ENCODE results near the gene TBX4.
"Not testable (repeated sequence)": the region's sequence is repeated elsewhere in the genome, so short reads cannot be mapped to it uniquely, and the experiment has no call there.

TBX4 gene

DNA sequence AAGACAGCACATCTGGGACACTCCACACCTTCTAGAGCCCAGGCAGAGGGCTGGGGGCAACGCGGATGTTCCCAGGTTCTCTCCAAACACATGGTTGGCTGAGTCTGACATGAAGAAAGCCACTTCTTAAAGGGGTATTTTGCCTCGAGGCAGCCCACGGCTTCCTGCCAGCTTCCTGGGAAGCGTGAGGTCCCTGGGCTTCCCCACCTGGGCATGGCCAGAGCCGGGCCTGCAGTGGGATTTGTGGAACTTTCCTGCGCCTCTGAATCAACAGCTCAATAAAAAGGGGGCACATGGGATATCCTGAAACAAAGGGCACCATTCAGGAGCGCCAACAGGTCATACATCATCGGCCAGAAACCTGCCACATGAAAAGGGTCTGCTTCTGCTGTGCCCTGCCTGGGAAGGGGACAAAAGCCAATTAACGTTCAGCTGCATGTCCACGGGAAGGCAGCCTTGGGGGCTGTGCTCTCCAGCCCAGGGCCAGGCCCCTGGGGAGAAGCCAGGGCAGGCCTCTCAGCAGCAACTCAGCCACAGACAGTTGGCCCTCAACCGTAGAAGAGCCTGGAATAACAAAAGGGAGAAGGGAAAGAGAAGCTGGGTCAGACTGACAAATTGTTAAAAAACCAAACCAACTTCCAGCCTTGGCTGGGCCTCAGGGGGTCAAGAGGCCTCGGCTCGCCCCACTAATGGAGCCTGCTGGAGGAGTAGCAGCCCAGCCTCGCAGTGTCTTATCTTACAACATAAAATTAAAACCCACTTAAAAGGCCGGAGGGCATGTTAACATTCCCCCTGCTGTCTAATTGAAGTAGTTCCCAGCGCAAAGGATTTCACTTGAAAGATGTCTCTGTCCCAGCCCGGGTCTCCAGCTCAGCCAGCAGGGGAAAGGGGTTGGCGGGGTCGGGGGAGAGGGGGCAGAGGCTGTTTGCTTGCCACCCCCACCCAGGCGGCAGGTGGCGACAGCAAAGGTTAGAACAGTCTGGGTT is 34.2 kb downstream of the TBX4 start:
- DNase-seq = no peak

DNA sequence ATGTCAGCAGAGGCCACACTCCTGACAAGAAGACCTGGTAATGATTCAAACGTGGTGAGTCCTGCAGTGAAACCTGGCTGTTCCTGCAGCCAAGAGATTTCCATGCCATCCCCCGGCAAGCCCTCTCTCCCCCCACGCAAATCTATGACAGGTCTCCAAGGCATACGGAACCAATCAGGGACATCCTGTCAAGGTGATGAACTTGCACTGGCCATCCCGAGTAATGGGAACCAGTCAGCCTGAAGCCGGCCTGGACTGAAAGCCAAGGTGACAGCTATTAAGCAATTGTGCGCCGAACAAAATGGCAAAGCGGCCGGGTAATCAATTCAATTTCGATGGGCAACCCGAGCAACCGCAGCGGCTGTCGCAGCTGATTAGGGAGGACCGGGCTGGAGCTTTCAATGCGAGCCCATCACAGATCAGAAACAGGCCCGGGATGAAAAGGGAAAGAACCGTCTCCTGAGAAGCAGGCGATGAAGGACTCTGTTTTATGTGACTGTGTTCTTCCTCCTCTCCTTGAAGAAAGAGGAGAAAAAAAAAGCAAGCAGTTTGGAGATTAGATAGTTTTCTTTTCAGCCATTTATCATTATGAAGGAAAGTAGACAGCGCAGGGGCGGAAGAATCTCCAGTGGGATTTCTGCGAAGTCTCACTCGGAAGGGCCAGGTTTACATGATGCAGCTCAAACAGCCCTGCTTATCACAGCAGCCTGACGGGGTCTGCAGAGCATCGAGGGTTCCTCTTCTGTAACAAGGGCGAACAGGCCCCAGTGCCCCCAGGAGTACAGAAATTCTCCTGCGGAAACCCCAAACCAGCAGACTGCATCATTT is 35.2 kb downstream of the TBX4 start:
- no peak for DNase-seq

DNA sequence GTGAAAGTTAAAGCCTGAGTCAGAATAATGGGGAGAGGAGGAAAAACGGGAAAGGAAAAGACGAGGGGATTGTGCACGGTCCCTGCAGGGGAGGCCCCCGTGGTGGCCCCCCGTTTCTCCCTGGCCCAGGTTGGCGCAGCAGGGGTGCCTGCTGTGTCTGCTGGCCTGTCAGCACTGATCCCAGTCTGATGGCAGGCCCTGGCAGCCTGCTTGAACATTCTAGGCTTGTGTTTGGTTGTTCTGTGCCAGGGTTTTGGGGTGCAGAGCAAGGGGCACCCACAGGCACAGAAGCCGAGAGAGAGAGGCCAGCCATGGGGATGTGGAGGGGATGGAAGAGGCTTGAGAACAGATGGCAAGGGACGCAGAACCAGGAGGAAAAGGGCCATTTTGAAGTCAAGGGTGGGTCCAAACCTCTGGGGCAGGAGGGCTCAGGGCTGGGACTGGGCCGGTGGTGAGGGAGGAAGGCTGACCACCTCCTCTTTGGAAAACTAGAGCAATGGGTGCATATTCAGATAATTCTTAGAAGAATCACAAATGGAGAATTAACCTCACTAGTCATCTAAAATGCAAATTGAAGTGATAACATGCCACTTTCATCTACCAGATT is 35.9 kb downstream of the TBX4 start:
- DNase-seq = no peak

DNA sequence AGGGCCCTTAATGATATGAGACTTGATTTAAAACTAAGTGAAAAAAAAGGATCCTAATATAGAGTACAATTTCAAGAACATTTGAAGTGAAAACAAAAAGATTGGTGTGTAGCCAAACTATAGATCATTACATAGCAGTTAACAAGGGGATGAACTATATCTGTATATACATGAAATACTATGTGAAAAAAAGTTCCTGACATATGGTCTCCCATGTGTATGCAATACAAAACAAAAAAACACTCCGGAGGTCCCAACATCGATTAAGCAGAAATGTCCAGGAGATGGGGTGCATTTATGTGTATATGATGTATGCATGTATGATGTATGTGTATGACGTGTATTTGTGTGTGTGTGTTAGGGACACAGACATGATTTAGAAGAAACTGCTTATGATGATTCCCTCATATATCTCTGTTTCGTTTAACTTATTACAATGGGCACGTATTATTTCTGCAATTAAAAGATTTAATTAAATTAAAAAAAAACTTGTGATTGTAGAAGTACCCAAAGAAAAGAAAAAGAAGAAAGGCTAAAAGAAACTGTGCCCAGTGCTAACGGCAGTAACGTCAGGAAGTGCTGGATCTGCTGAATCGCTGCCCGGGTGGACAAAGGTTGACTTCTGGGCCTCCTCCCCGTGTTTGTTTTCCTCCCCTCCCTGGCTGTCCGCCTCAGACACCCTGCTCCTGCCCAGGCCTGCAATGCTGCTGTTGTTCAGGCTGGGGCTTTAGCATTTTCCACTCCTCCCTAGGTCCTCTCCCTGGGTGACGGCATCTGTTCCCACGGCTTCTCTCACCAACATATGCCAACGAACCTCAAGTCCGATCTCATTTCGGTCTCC is 36.9 kb downstream of the TBX4 start:
- DNase-seq = no peak

DNA sequence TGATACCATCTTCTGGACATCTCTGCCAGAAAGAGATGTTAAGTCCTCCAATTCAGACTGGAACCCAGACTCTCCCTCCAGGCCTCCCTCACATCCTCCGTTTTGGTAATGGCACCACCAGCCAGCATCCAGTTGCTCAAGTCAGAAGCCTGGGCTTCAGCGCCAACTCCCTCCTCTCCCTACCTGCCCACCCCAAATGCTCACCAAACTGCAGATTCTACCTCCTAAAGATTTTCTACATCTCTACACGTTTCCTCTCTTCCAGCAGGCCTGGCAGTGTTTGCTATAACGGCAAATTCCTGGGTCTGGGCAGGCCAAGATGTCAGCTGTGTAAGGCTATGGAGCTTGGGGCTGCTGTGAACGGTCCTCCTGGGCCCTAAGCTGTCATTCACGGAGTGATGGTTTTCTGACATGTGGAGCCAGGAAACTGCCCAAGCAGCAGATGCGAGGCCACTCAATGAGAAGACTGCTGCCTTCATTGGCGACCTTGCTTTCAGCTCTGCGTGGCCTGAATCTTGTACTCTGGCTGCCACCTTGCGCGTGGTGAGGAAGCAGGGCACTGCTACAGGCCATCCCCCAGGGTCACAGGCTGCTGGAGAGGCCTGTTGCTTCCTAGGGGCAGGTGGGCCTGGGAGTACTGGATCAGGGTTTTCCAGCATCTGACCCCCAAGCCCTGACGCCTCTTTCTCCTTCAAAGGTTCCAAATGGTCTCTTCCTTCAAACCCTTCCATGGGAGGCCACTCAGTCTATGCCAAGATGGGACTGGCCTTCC is 37.7 kb downstream of the TBX4 start:
- no peak for DNase-seq

DNA sequence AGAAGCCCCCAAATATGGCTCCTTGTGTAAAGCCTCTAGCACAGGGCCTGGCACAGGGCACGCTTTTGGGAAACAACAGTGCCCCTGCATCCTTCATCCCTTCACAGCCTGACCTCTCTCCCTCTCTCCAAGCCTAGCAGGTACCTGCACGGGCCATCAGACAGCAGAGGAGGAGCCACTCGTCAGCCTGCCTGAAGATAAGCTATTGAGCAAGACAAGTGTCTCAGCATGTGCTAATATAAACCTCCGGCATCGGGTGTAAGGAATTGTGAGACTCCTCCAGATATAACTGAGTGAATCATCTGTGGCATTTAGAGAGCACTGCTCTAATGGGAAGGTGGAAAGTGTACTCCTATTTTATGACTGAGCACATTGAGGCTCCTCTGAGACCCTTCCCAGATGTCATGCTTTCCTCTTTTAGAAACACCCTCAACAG is 38.3 kb downstream of the TBX4 start:
- no peak for DNase-seq

DNA sequence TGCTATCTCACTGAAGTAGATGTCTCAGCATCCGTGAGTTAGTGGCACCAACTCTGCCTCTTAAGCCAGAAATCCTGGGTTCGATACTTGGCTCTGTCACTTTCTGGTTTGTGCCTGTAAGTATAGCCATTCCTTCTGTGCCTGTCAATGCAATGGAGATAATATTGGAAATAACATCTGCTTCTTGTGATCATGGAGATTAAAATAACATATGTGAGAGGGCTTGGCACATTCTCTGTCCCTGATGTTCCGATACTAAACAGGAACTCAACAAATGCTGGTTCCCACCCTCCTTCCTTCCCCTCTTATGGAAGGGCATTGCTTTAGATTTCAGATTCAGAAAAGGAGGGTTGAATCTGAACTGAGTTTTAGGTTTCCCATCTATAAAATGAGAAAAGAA is 39.8 kb downstream of the TBX4 start:
- DNase-seq = no peak

DNA sequence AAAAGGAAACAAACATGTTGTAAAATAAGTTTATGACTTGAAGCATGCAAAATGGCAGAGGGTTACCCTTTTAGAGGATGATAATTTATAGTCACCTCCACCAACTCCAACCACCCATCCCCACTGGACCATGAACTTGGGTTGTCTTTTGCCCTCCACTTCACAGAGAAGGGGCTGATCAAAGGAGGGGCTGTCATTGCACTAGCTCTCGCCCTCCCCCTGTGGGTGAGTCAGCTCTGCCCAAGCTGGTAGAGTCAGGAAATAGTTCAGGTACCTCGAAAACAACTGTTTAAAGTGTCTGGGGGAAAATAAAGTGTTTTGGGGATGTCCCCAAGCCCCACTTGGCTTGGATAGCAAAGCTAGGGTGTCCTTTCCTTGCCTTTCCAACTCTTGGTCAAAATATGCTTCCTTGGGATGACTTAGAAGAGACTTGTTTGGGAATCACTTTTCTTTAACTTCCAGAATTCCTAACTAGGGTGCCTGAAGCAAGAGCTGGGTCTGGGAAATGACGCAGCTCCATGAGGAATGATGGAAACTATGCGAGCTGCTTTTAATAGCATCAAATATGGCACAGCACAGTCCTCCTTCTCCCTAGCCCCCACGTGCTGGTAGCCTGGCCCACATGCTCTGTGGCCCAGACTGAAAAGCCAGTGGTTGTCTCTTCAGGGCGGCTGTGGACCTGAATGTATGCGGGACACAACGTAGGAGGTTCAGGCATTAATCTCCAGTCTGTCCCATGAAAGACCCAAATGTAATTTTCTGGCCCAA is 40.7 kb downstream of the TBX4 start:
- no peak for DNase-seq

DNA sequence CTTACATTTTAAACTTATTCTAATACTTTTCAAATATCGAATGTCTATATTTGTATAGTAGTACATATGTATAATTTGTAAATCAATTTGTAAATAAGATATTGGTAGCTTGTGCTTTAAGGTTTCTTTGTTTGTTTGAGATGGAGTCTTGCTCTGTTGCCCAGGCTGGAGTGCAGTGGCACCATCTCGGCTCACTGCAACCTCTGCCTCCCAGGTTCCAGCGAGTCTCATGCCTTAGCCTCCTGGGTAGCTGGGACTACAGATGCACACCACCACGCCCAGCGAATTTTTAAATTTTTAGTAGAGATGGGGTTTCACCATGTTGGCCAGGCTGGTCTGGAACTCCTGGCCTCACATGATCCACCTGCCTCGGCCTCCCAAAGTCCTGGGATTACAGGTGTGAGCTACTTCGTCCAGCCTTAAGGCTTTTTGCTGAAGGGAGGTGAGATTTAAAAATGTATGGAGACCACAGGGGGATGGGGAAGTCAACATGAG is 41.7 kb downstream of the TBX4 start:
- DNase-seq = not testable (repeated sequence)

DNA sequence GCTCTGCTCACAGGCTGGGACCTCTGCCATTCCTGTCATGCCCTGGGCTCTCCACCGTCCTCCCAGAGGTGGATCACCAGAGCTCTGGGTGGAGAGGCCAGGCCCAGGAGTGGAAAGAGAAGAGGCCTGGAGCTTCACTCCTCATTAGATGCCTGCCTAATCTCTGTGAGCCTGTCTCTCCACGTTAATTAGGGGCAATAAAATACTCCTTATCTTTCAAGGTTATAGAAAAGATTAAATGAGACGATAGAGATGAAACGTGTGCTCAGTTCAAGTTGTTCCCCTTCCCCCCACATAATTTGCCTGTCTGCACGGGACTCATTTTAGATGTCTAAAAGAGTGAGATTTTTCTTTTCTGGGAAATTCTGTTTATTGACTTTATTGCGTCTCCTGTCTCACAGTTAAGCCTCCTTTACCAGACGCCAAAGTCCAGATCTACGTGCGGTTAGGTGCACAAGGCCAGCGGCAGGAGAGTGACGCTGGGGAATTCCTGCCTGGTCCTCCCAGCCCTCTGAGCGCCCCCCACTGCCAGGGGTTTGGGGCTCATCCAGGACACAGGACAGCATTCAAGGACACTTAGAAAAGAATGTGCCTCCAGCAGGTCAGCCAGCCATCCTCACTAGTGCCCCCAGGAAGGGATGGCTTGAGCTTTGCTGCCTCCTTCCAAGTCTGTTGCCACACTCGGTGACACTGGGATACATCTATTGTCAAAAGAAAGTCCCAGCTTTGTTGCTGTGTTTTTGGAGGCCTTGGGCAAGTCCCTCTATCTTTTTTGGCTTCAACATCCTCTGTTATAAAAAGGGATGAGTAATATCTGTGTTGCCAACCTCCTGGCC is 42.3 kb downstream of the TBX4 start:
- DNase-seq = no peak

DNA sequence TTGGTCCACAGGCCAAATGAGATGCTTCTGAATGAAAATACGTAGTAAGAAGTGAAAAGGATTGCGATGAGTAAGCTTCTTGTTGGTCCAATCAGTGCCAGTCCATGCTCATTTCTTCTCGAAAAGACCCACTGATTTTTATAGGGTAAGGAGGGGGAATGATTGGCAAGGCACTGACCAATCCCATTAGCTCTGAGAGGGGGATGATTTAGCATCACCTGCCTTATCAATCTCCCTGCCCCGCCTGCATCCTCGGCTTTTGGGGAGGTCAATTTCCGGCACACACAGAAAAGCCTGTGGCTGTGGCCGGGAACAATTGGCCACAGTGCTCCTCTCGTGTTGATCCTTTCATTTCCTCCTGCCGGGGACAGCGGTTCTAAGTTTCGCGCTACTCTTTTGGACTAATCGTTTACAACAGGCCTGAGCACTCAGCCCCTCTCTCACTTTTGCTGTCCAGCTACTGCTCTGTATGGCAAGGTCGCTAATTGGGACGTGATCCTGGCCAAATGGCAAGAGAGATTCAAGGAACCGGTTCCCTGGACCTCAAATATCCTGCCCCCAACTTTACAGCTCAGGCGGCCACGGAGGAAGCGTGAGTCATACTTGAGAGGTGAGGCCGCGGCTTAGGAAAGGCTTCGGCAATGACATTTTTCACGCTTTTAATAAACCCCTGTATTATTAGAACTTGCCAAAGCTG is 43.1 kb downstream of the TBX4 start:
- no peak for DNase-seq

DNA sequence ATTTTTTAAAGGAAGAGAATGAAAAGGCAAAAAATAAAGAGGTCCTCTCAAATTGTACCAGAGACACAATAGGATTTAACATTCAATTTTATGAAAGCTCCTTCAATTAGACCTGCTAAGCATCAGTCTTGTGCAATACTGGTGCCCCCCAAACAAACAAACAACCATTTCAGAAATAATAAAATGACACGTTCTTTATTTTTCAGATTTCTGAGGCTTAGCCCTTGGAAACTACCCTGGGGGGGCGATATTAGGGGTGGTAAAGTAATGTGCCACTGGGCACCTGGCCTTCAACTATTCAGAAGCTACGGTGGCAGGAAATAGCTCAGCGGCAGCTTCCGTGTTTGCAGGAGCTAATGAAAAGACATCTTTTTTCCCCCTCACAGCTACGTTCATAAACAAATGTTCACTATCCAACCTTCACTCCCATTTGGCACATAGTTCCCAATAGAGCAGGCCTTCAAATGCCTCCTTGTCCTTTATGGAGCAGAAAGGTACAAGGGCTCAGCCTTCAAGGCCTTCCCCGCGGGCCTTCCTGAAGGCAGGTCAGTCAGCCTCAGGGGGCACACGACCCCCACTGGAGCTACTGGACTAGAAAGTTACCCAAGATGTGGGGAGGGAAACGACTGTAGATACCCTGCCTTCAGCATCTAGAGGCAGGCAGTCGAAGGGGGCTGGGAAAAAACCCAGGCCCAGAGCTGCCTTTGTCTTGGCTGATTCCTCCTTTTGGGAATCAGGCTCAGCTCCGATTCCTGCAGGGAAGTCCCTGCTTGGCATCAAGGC is 44.1 kb downstream of the TBX4 start:
- no peak for DNase-seq

DNA sequence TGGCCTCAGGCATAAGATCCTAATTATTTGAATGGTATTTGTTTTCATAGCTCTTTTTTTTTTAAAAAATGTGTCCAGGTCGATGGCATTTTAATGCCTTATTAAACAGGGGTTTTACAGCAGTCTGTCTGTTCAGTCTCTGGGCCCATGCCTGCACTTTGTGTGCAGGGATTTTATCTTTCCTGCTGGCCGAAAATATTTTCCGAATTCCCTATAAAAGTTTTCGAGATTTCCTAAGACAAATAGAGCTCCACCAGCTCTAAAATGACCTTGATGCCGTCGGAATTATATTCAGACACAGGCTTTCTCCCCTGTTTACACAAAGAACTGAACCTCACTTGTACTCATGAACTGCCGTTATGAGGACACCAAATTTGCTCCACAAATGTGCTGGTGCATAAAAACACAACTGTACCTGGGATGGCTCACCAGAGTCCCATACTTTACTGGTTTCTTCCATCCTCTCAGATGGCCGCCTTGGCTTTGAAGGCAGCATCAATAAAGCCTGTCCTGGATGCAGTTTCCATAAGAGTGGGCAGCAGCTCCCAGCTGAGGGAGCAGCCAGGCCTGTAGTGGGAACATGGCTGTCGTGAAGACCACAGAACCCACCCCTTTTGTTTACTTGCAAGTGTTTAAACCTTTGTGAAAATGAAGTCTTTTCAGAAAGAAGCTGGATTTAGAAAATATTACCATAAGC is 44.9 kb downstream of the TBX4 start:
- no peak for DNase-seq

DNA sequence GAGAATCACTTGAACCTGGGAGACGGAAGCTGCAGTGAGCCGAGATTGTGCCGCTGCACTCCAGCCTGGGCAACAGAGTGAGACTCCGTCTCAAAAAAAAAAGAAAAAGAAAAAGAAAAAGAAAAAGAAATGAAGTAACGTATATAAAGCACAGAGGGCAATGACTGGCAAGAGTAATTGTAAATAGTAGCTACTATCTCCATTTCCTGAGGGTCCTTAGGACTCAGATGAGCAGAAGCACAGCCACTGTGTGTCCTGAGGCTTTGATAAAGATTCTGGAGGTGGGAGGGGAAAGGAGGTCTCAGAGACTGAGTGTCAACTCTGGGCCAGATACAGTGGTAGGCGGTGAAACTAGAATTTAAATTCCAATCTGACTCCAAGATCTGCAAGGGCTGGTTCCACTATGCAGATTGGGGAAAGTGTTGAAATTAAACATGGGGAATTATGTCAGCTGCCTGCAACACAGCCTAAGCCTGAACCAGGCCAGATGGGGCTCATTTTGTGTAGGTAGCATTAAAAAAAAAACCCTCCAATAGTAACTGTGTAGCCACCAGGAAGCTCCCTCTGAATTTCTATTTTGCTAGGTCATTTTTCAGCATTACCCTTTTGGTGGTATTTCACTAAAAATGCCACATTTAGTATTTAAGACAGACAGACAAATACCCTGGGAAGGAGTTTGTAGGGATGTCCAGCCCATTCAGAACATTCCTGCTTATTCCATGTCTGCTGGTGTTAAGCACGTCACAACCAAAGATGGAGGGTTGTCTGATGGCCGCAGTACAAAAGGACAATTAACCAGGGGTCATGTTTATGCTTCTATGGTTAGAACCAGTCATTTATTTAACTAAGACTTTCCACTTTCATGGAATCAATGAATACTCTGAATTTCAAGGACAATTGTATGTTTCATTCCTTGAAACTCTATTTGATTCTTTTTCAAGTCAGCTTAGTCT is 46.1 kb downstream of the TBX4 start:
- DNase-seq = no peak

DNA sequence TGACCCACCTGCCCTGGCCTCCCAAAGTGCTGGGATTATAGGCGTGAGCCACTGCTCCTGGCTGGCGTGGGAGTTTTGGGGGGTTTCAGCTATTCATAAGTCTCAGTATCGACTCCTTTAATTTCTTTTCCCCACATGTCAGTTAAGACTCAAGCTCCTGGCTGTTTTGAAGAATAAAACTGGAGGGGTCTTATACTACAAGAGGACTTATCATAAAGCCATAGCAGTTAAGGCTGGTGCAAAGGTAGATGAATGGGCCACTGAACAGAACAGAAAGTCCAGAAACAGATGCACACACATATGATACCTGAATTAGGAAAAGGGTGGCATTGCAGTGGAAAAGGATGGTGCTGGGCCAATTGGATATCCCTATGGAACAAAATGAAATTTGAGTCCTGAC is 47.4 kb downstream of the TBX4 start:
- no peak for DNase-seq

DNA sequence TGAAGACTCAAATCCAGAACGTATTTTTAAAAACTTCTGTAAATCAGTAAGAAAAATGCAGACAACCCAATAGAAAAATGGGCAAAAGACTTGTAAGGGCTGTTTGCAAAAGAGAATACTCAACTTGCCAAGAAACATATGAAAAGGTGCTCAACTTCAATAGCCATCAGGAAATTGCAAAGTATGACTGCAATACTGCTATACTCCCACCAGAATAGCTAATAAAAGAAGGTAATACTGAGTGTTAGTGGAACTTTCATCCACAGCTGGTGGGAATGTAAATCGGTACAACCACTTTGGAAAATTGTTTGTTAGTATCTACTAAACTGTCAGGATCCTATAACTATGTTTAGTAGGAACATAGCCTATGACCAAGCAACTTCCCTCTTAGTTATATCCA is 48.1 kb downstream of the TBX4 start:
- no peak for DNase-seq

All from activated effector memory CD4-positive, alpha-beta T cell treated with anti-CD3 and anti-CD28 coated beads, Interleukin-2, amount 50 U/mL, for 16 hours (primary cell).